ENCODE data around the gene VPS51.

The VPS51 gene

GRCh38 chr11:65110354-65110861 lies 14.4 kb downstream of the VPS51 start:
- Mint-ChIP-seq H3K36me3 (ENCODE audit: low read depth) (peaks cover 11% of the 10 kb centered on the region), H3K27ac (no peak overlapping the region), H3K9me3 (no peaks in the 10 kb centered on the region), H3K4me3 (no peak overlapping the region), H3K4me1 (peaks cover 47% of the 10 kb centered on the region), H3K27me3 (ENCODE audit: low read depth, poor library complexity) (peaks cover 9% of the 10 kb centered on the region)
- TF ChIP-seq CTCF (IDR thresholded peaks at IDR 0.05): peak; percentile 97
- DNase-seq: peak; percentile 99

GRCh38 chr11:65111159-65111743 lies 15.2 kb downstream of the VPS51 start:
- no peaks in the 10 kb centered on the region for H3K9me3 Mint-ChIP-seq
- H3K27me3 Mint-ChIP-seq (ENCODE audit: low read depth, poor library complexity): peaks cover 4% of the 10 kb centered on the region
- peak overlapping the region; percentile 97 for H3K4me3 Mint-ChIP-seq
- H3K27ac Mint-ChIP-seq: no peak overlapping the region
- no peak for DNase-seq
- peaks cover 5% of the 10 kb centered on the region for H3K36me3 Mint-ChIP-seq (ENCODE audit: low read depth)
- TF ChIP-seq CTCF (IDR thresholded peaks at IDR 0.05): no peak
- H3K4me1 Mint-ChIP-seq: peaks cover 46% of the 10 kb centered on the region

- Mint-ChIP-seq H3K4me3 (peak within 1 kb of the TSS; percentile 97), H3K4me1 (peaks cover 39% of the 10 kb centered on the region), H3K27ac (peak within 1 kb of the TSS; percentile 97)
Observed at GRCh38 chr11:65111744-65112545, 15.9 kb downstream of the VPS51 start, which contains the start of gene TM7SF2. Gene TM7SF2, plus strand, starts transcription at chr11:65111872. Its CDS starts 144 bp downstream, at chr11:65112016.

DNA sequence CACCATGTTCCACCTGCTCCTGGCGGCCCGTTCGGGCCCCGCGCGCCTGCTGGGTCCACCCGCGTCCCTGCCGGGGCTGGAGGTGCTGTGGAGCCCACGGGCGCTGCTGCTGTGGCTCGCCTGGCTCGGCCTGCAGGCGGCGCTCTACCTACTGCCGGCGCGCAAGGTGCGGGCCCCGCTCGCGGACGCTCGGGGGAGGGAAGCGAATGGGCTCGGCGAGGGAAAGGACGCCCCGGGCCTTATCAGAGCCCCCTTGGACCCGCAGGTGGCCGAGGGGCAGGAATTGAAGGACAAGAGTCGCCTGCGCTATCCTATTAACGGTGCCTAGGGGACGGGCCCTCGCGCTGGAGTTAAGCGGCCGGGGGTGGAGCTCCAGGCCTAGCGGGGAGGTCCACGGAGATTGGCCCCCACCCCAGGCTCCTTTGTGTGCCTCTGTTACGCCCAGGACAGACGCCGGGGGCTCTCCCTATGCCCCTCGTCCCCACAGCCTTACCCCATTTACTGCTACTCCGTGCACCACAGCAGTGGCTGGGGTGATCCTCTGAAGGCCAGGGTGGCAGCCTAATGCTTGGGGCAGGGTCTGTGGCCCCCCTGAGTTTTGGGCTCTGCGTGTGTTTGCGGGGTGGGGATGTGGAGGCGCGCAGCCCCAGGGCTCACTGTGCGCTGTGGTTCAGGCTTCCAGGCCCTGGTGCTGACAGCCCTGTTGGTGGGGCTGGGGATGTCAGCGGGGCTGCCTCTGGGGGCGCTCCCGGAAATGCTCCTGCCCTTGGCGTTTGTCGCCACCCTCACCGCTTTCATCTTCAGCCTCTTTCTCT lies 16.7 kb downstream of the VPS51 start:
- DNase-seq: peak; percentile 69
- Mint-ChIP-seq H3K4me1 (peaks cover 40% of the 10 kb centered on the region), H3K4me3 (peak overlapping the region; percentile 97), H3K9me3 (no peaks in the 10 kb centered on the region), H3K27ac (no peak overlapping the region), H3K27me3 (ENCODE audit: low read depth, poor library complexity) (peaks cover 4% of the 10 kb centered on the region), H3K36me3 (ENCODE audit: low read depth) (peaks cover 6% of the 10 kb centered on the region)
- TF ChIP-seq CTCF (IDR thresholded peaks at IDR 0.05): peak; percentile 78

More at GRCh38 chr11:65111744-65112545, 15.9 kb downstream of the VPS51 start, which contains the start of gene TM7SF2:
- Mint-ChIP-seq H3K27me3 (ENCODE audit: low read depth, poor library complexity) (peaks cover 4% of the 10 kb centered on the region), H3K36me3 (ENCODE audit: low read depth) (peaks cover 5% of the 10 kb centered on the region), H3K9me3 (no peaks in the 10 kb centered on the region)
- TF ChIP-seq CTCF (IDR thresholded peaks at IDR 0.05): no peak
- DNase-seq: peak; percentile 97

DNA sequence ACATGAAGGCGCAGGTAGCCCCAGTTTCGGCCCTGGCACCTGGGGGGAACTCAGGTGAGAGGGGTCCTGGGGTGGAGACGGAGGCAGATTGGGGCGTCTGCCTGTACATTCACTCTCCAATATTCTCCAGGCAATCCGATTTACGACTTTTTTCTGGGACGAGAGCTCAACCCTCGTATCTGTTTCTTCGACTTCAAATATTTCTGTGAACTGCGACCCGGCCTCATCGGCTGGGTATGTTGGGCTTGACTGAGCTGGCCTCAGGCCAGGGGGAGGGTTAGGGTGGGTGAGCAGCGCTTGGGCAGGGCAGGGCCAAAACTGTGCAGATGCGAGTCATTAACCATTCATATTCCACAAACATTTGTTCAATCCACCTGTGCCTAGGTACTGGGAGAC lies 17.3 kb downstream of the VPS51 start:
- DNase-seq: no peak
- Mint-ChIP-seq H3K27me3 (ENCODE audit: low read depth, poor library complexity) (peaks cover 4% of the 10 kb centered on the region), H3K4me1 (peaks cover 44% of the 10 kb centered on the region), H3K36me3 (ENCODE audit: low read depth) (peaks cover 10% of the 10 kb centered on the region), H3K4me3 (peak overlapping the region; percentile 97), H3K27ac (peak overlapping the region; percentile 39), H3K9me3 (no peaks in the 10 kb centered on the region)
- no peak for TF ChIP-seq CTCF (IDR thresholded peaks at IDR 0.05)
